IMR-90 (cell line): ENCODE results near the gene PLA2G12A. TPM values are rescaled to one million over a fixed set of nuclear protein-coding genes. Genes with fewer than 3 reads are reported as not detected.

ENCODE experiments used
- ATAC-seq: fragments of 200-7000 bp; cut with Tn5 transposase; 2 replicates; pipeline ENCODE4 v1.9.1; 2020; ENCODE audit warnings: low read depth, mild to moderate bottlenecking, moderate library complexity
- BruUV-seq: library from RNA; stranded (reverse); fragments of 400-500 nt; replicated peaks from 2 replicates; lab custom pipeline; 2021; lab: Mats Ljungman, UMichigan
- CTCF ChIA-PET: fragments of 300-600 bp; formaldehyde crosslinking; extraction: SDS; loops from one replicate; lab custom pipeline; 2021; ENCODE audit warnings: antibody characterized with exemption; lab: Yijun Ruan, JAX
- POLR2A ChIA-PET: fragments of 300-600 bp; sonication (Branson Sonifier 250); formaldehyde crosslinking; loops from one replicate; lab custom pipeline; 2022; ENCODE audit warnings: antibody characterized with exemption; ENCODE audit not compliant: unreplicated experiment; lab: Charles Lee
- DNase-seq: peaks from one replicate; pipeline ENCODE4 v3.0.0; 2013
- H2AFZ ChIP-seq: replicated peaks from 2 replicates; pipeline ENCODE3; 2013; ENCODE audit warnings: low read length, mild to moderate bottlenecking; ENCODE audit not compliant: poor library complexity
- H2AK5ac ChIP-seq: 2 replicates; pipeline ENCODE4 v1.6.1; 2013; ENCODE audit warnings: low read depth, low read length, inconsistent platforms
- H2AK9ac ChIP-seq: replicated peaks from 2 replicates; pipeline ENCODE3; 2013; ENCODE audit warnings: mild to moderate bottlenecking, low read depth, low read length, moderate library complexity; ENCODE audit not compliant: poor library complexity
- H2BK120ac ChIP-seq: 2 replicates; pipeline ENCODE4 v1.6.1; 2013; ENCODE audit warnings: low read depth, low read length, inconsistent platforms
- H2BK15ac ChIP-seq: 3 replicates; pipeline ENCODE4 v1.6.1; 2013; ENCODE audit warnings: low read depth, low read length, inconsistent platforms
- H2BK20ac ChIP-seq: 2 replicates; pipeline ENCODE4 v1.6.1; 2013; ENCODE audit warnings: low read depth, mild to moderate bottlenecking, inconsistent platforms, low read length, moderate library complexity
- H2BK5ac ChIP-seq: 2 replicates; pipeline ENCODE4 v1.6.1; 2013; ENCODE audit warnings: mild to moderate bottlenecking, low read depth, low read length, inconsistent platforms; ENCODE audit not compliant: poor library complexity, severe bottlenecking
- H3K14ac ChIP-seq: replicated peaks from 2 replicates; pipeline ENCODE4 v1.6.1; 2013; ENCODE audit warnings: low read depth, low read length, inconsistent platforms
- H3K18ac ChIP-seq: 2 replicates; pipeline ENCODE4 v1.6.1; 2013; ENCODE audit warnings: low read depth, low read length, control low read depth
- H3K23ac ChIP-seq: 2 replicates; pipeline ENCODE4 v1.6.1; 2013; ENCODE audit warnings: low read depth, low read length, inconsistent platforms
- H3K27ac ChIP-seq: 2 replicates; pipeline ENCODE4 v1.5.1; 2013; ENCODE audit warnings: mild to moderate bottlenecking, control low read depth, low read length; ENCODE audit not compliant: insufficient read depth
- H3K27me3 ChIP-seq: 2 replicates; pipeline ENCODE4 v1.6.1; 2013; ENCODE audit warnings: low read length; ENCODE audit not compliant: control insufficient read depth, insufficient read depth
- H3K36me3 ChIP-seq: 2 replicates; pipeline ENCODE4 v1.6.1; 2013; ENCODE audit warnings: low read length, mixed read lengths; ENCODE audit not compliant: control insufficient read depth, insufficient read depth
- H3K4ac ChIP-seq: 2 replicates; pipeline ENCODE4 v1.6.1; 2013; ENCODE audit warnings: low read depth, low read length, inconsistent platforms
- H3K4me1 ChIP-seq: 2 replicates; pipeline ENCODE4 v1.6.1; 2013; ENCODE audit warnings: low read length, mixed read lengths; ENCODE audit not compliant: control insufficient read depth, insufficient read depth
- H3K4me2 ChIP-seq: 2 replicates; pipeline ENCODE4 v1.6.1; 2013; ENCODE audit warnings: low read depth, mild to moderate bottlenecking, control low read depth, low read length, moderate library complexity
- H3K4me3 ChIP-seq: 2 replicates; pipeline ENCODE4 v1.5.1; 2013; ENCODE audit warnings: low read depth, mild to moderate bottlenecking, control low read depth, low read length, moderate library complexity; ENCODE audit not compliant: insufficient read depth
- H3K56ac ChIP-seq: 2 replicates; pipeline ENCODE4 v1.6.1; 2013; ENCODE audit warnings: low read length, inconsistent platforms; ENCODE audit not compliant: insufficient read depth; ENCODE audit errors: extremely low read depth
- H3K79me1 ChIP-seq, 2 experiments: 2 replicates each; pipeline ENCODE4 v1.6.1; 2013; ENCODE audit warnings: low read length in 2 of 2, inconsistent platforms in 1 of 2, low read depth in 1 of 2
- H3K9ac ChIP-seq: 2 replicates; pipeline ENCODE4 v1.6.1; 2013; ENCODE audit warnings: low read depth, low read length, control low read depth
- H3K9me1 ChIP-seq: 2 replicates; pipeline ENCODE4 v1.6.1; 2013; ENCODE audit warnings: low read length, inconsistent platforms; ENCODE audit not compliant: insufficient read depth
- H3K9me3 ChIP-seq: 2 replicates; pipeline ENCODE4 v1.6.1; 2013; ENCODE audit warnings: low read length; ENCODE audit not compliant: control insufficient read depth, insufficient read depth
- H4K20me1 ChIP-seq: 2 replicates; pipeline ENCODE4 v1.6.1; 2013; ENCODE audit warnings: low read length, inconsistent platforms; ENCODE audit not compliant: insufficient read depth
- H4K5ac ChIP-seq: 2 replicates; pipeline ENCODE4 v1.6.1; 2013; ENCODE audit warnings: mild to moderate bottlenecking, low read depth, low read length, control low read depth
- H4K8ac ChIP-seq, 2 experiments: 2 replicates each; pipeline ENCODE4 v1.6.1; 2013; ENCODE audit warnings: low read depth in 2 of 2, low read length in 2 of 2, control low read depth in 1 of 2, inconsistent platforms in 1 of 2
- H4K91ac ChIP-seq: 2 replicates; pipeline ENCODE4 v1.6.1; 2013; ENCODE audit warnings: low read depth, low read length, inconsistent platforms; ENCODE audit not compliant: insufficient read depth
- BHLHE40 ChIP-seq: fragments of 150-350 bp; IDR thresholded peaks from 2 replicates; pipeline ENCODE4 v1.6.1; 2016; ENCODE audit warnings: mild to moderate bottlenecking, low read depth, low read length
- MAFK ChIP-seq: IDR thresholded peaks from 2 replicates; pipeline ENCODE4 v1.6.1; 2012; ENCODE audit warnings: low read depth, low read length, improper control_type of control experiment
- MAZ ChIP-seq: IDR thresholded peaks from 2 replicates; pipeline ENCODE4 v1.6.1; 2012; ENCODE audit warnings: low read depth, mild to moderate bottlenecking, low read length, improper control_type of control experiment, moderate library complexity, borderline replicate concordance
- MXI1 ChIP-seq: IDR thresholded peaks from 2 replicates; pipeline ENCODE4 v1.6.1; 2012; ENCODE audit warnings: low read depth, mild to moderate bottlenecking, low read length, moderate library complexity, borderline replicate concordance
- NFE2L2 ChIP-seq: fragments of 150-350 bp; IDR thresholded peaks from 2 replicates; pipeline ENCODE4 v1.6.1; 2016; ENCODE audit warnings: low read depth, mild to moderate bottlenecking, low read length
- RAD21 ChIP-seq: IDR thresholded peaks from 2 replicates; pipeline ENCODE4 v1.6.1; 2012; ENCODE audit warnings: low read length, improper control_type of control experiment
- RFX5 ChIP-seq: IDR thresholded peaks from 2 replicates; pipeline ENCODE4 v1.8.0; 2012; ENCODE audit warnings: low read depth, mild to moderate bottlenecking, low read length, moderate library complexity
- SMC3 ChIP-seq: fragments of 150-350 bp; IDR thresholded peaks from 2 replicates; pipeline ENCODE4 v1.6.1; 2016; ENCODE audit warnings: low read depth, mild to moderate bottlenecking, antibody characterized with exemption, low read length, moderate library complexity
- dilution Hi-C: fragments of 300-500 bp; cut with HindIII; formaldehyde crosslinking; loops from one replicate; pipeline ENCODE4 v1.14.3; 2018; ENCODE audit warnings: low sequenced_read_pairs; ENCODE audit not compliant: unreplicated experiment
- in situ Hi-C: fragments of 300-500 bp; cut with MboI; formaldehyde crosslinking; loops from 3 replicates; pipeline ENCODE4 v1.14.3; 2019; ENCODE audit warnings: low sequenced_read_pairs, inconsistent platforms, mixed read lengths
- intact Hi-C: fragments of 100-400 bp; cut with micrococcal nuclease; formaldehyde crosslinking; loops from 2 replicates; pipeline ENCODE4 v1.10.0; 2022
- polyA plus RNA-seq, 3 experiments: library from polyadenylated mRNA; depleted of rRNA; stranded (reverse); fragments of >200 nt; gene quantifications; 2 replicates each; pipeline ENCODE4 v1.2.3, GENCODE V29; 2012; ENCODE audit warnings: low replicate concordance in 1 of 3
- total RNA-seq: library from RNA; depleted of rRNA; stranded (reverse); fragments of >200 nt; gene quantifications from 2 replicates; pipeline ENCODE4 v1.2.3, GENCODE V29; 2012

The PLA2G12A gene
- total and polyA plus RNA-seq, 2 of the 4 experiments (the other 2 are of a cell fraction) = 10.3 to 17.4 TPM

DNA sequence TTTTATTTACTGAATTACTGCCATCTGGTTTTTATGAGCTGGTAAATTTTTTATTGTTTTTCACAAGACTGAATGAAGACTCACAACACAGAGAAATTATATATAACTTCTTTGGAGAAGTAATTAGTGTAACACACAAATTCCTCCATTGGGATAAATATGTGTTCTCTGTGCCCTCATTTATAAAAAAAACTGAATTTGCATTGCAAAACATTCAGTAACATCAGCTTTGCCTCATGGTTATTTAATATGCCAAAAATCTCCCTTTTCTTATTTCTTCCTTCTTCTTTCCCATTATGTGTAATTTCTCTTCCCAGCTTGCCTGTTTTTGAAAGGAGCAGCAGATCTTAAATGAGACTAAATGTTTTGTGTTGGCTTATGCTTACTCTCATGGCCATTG is 45.1 kb downstream of the PLA2G12A start:
- ChIA-PET POLR2A (no interaction called here), CTCF (no interaction called here)
- Histone ChIP-seq H3K4me3 (no peak overlapping the region), H4K8ac (no peak overlapping the region), H3K27ac (no peak overlapping the region), H3K36me3 (peaks cover 4% of the 10 kb centered on the region; the same call in 1 of the 2 replicates), H2AFZ (no peak overlapping the region), H2BK20ac (no peak overlapping the region), H3K9ac (no peak overlapping the region), H3K79me1 (no peaks in the 10 kb centered on the region; a peak in 1 of 4 replicates), H3K14ac (no peak overlapping the region), H3K27me3 (no peaks in the 10 kb centered on the region), H4K5ac (no peak overlapping the region), H3K4me1 (no peaks in the 10 kb centered on the region), H3K9me1 (peaks cover 3% of the 10 kb centered on the region; the same call in 1 of the 2 replicates), H3K9me3 (no peaks in the 10 kb centered on the region), H2BK5ac (no peak overlapping the region), H4K91ac (no peak overlapping the region), H4K20me1 (no peaks in the 10 kb centered on the region), H3K56ac (no peak overlapping the region), H3K18ac (no peak overlapping the region), H2BK120ac (no peak overlapping the region), H3K23ac (no peak overlapping the region), H2AK9ac (no peak overlapping the region), H2BK15ac (no peak overlapping the region), H3K4me2 (no peak overlapping the region), H3K4ac (no peak overlapping the region), H2AK5ac (no peak overlapping the region)
- BruUV-seq = no TSS peak
- DNase-seq = no peak
- intact Hi-C loops = no loop called here
- ATAC-seq = no peak
- TF ChIP-seq MAZ (no peak), RFX5 (no peak), SMC3 (no peak), RAD21 (no peak), BHLHE40 (no peak), MXI1 (no peak), MAFK (no peak), NFE2L2 (no peak)
- in situ Hi-C loops = no loop called here
- dilution Hi-C loops = no loop called here
